K562 (cell line): ENCODE measurements around the gene RNF217. TPM values are rescaled to one million over a fixed set of nuclear protein-coding genes. Genes with fewer than 3 reads are reported as not detected.

Experiments
- ATAC-seq: fragments of 200-7000 bp; cut with Tn5 transposase; 3 replicates; pipeline ENCODE4 v1.9.1; 2020; ENCODE audit warnings: moderate library complexity
- BruUV-seq: library from RNA; stranded (reverse); fragments of 400-500 nt; replicated peaks from 2 replicates; lab custom pipeline; 2021; lab: Mats Ljungman, UMichigan
- CTCF ChIA-PET: fragments of 300-600 bp; formaldehyde crosslinking; extraction: SDS; loops from one replicate; lab custom pipeline; 2021; ENCODE audit warnings: low intra/inter-chr PET ratio; lab: Yijun Ruan, JAX
- POLR2A ChIA-PET: fragments of 300-600, 350-650 bp; sonication (Branson Sonifier 250); formaldehyde crosslinking; extraction: SDS; loops from one replicate; lab custom pipeline; 2021; ENCODE audit warnings: antibody characterized with exemption, inconsistent platforms; lab: Yijun Ruan, JAX
- DNase-seq, 4 experiments: peaks; one replicate each; pipeline versions ENCODE4 v3.0.0 to v3.0.0-alpha.2; 2011 to 2018; ENCODE audit warnings: low spot score in 3 of 4, mixed read lengths in 3 of 4; ENCODE audit errors: extremely low read depth in 1 of 4
- FAIRE-seq: peaks from 2 replicates; lab custom pipeline; 2011; peaks lifted over from hg19 to GRCh38; lab: Jason Lieb, UNC
- H2AFZ ChIP-seq: 2 replicates; pipeline ENCODE4 v1.6.0; 2011; ENCODE audit warnings: low read depth, low read length, control low read depth, inconsistent platforms
- H3K27ac ChIP-seq: fragments of 200-600 bp; 3 replicates; pipeline ENCODE4 v1.8.0; 2011; ENCODE audit warnings: low read depth, mild to moderate bottlenecking, control low read depth, inconsistent platforms, low read length, moderate library complexity, mixed read lengths; ENCODE audit errors: extremely low read depth
- H3K27me3 ChIP-seq, 2 experiments: fragments of 300-600 bp in 1 of 2; 2 replicates in 1 of 2; 3 replicates in 1 of 2; pipeline versions ENCODE4 v1.6.0 to v1.8.0; 2011; ENCODE audit warnings: inconsistent platforms in 2 of 2, low read length in 2 of 2, mild to moderate bottlenecking in 1 of 2, mixed read lengths in 1 of 2, moderate library complexity in 1 of 2; ENCODE audit not compliant: control insufficient read depth in 2 of 2, insufficient read depth in 2 of 2
- H3K36me3 ChIP-seq: fragments of 300-600 bp; 3 replicates; pipeline ENCODE4 v1.8.0; 2011; ENCODE audit warnings: mild to moderate bottlenecking, low read length, inconsistent platforms; ENCODE audit not compliant: control insufficient read depth, insufficient read depth
- H3K4me1 ChIP-seq, 2 experiments: fragments of 200-600 bp in 1 of 2; replicated peaks in 1 of 2; 2 replicates in 1 of 2; 3 replicates in 1 of 2; pipeline versions ENCODE4 v1.5.1 to v1.8.0; 2011; ENCODE audit warnings: inconsistent platforms in 2 of 2, low read length in 2 of 2, mild to moderate bottlenecking in 1 of 2, mixed read lengths in 1 of 2, moderate library complexity in 1 of 2; ENCODE audit not compliant: control insufficient read depth in 2 of 2, insufficient read depth in 2 of 2
- H3K4me2 ChIP-seq: 2 replicates; pipeline ENCODE4 v1.6.1; 2011; ENCODE audit warnings: low read length, control low read depth, inconsistent platforms, mixed read lengths; ENCODE audit not compliant: insufficient read depth
- H3K4me3 ChIP-seq: fragments of 200-600 bp; sonication (generic), shearing (Covaris generic); 2 replicates; pipeline ENCODE4 v1.5.1; 2016; ENCODE audit warnings: control low read depth, inconsistent platforms
- H3K79me2 ChIP-seq: fragments of 200-600 bp; 3 replicates; pipeline ENCODE4 v1.8.0; 2011; ENCODE audit warnings: low read length, inconsistent platforms; ENCODE audit not compliant: control insufficient read depth, insufficient read depth
- H3K9ac ChIP-seq, 2 experiments: 2 replicates each; pipeline versions ENCODE4 v1.6.0 to v1.6.1; 2011; ENCODE audit warnings: low read depth in 2 of 2, low read length in 2 of 2, control low read depth in 1 of 2, inconsistent platforms in 1 of 2, mild to moderate bottlenecking in 1 of 2, mixed read lengths in 1 of 2; ENCODE audit not compliant: insufficient read depth in 1 of 2
- H3K9me1 ChIP-seq: one replicate; pipeline ENCODE4 v1.6.0; 2011; ENCODE audit warnings: inconsistent platforms, mild to moderate bottlenecking, low read length, moderate library complexity; ENCODE audit not compliant: control insufficient read depth, insufficient read depth
- H3K9me3 ChIP-seq: replicated peaks from 2 replicates; pipeline ENCODE4 v1.5.1; 2011; ENCODE audit warnings: low read depth, low read length, inconsistent platforms; ENCODE audit not compliant: control insufficient read depth, insufficient read depth
- H4K20me1 ChIP-seq: replicated peaks from 2 replicates; pipeline ENCODE4 v1.6.1; 2011; ENCODE audit warnings: low read length, inconsistent platforms, mixed read lengths; ENCODE audit not compliant: control insufficient read depth, insufficient read depth
- ZNF239 ChIP-seq: fragments of 250-450 bp; sonication (Bioruptor Pico); IDR thresholded peaks from 2 replicates; pipeline ENCODE4 v1.4.0; 2020; ENCODE audit warnings: mild to moderate bottlenecking
- ZNF316 ChIP-seq: fragments of 450-650 bp; IDR thresholded peaks from 2 replicates; pipeline ENCODE4 v1.6.1; 2016
- whole genome bisulfite sequencing: fragments of 100-300 bp; shearing (Covaris generic); methylation state at CpG from one replicate; pipeline ENCODE4 v1.1.6; 2016; ENCODE audit warnings: low coverage, mixed read lengths; ENCODE audit not compliant: insufficient coverage; ENCODE audit errors: missing lambda C conversion rate; 5-methylcytosine and 5-hydroxymethylcytosine counted together
- in situ Hi-C: fragments of 300-500 bp; cut with MboI; formaldehyde crosslinking; loops from 4 replicates; pipeline ENCODE4 v1.15.0; 2018; ENCODE audit warnings: inconsistent platforms, mixed read lengths
- intact Hi-C: fragments of 100-400 bp; cut with micrococcal nuclease; formaldehyde crosslinking; loops from 2 replicates; pipeline ENCODE4 v1.14.2; 2022
- polyA plus RNA-seq, 8 experiments: library from polyadenylated mRNA; depleted of rRNA in 4 of 8; stranded (reverse) in 5 of 8; unstranded in 3 of 8; fragments of >200 nt; fragmentation: Nextera tagmentation in 2 of 8; fragmentation: Illumina TruSeq in 1 of 8; extraction: Ambion mirVana in 2 of 8; extraction: Trizol in 1 of 8; gene quantifications; 2 replicates each; pipeline versions ENCODE4 v1.2.1 to v1.2.3, GENCODE V29; 2011 to 2014; ENCODE audit warnings: inconsistent platforms in 1 of 8, missing spikeins in 1 of 8
- total RNA-seq, 7 experiments: library from RNA; depleted of rRNA in 6 of 7; stranded (reverse); fragments of >200 nt in 6 of 7; fragmentation: Illumina TruSeq in 2 of 7; extraction: Trizol in 2 of 7; gene quantifications; 2 replicates each; pipeline versions ENCODE4 v1.2.1 to v1.2.3, GENCODE V29; 2011 to 2021; ENCODE audit warnings: low replicate concordance in 1 of 7
- TF ChIP-seq, protein P1 (sequence below): fragments of 200-800 bp; sonication (Bioruptor generic); IDR thresholded peaks from 2 replicates; pipeline ENCODE4 v1.6.1; 2016; ENCODE audit warnings: missing genetic modification characterization, missing compliant biosample characterization

Gene RNF217
- total and polyA plus RNA-seq, 9 of the 15 experiments (the other 6 are each of a cell fraction or from before 2014, with no cell fraction given): 2.9 to 25.6 (median 12.0) TPM

DNA sequence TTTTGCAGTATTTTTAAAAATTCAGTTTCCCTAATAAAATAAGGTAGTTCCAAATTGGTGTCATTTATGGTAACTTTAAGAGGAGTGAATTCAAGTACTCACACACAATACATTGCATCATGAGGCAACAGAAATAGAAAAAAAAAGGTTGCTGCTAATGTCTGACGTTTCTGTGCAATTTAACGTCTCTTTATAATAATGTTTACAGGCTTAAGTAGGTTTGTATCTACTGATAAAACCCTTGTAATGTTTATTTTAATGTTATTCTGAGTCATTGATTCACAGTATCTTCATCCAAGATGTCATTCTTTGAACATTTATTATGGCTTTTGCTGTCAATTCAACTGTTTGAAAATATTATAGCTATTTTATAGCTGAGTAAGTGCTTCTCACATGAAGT is 86.0 kb downstream of the RNF217 start:
- CTCF ChIA-PET: no interaction called here
- no peak overlapping the region for H2AFZ ChIP-seq

More for the DNA sequence above, 86.0 kb downstream of the RNF217 start:
- ATAC-seq: no peak
- FAIRE-seq: no peak
- Histone ChIP-seq H3K4me2 (no peak overlapping the region), H3K4me1 (peaks cover 4 to 6% of the 10 kb centered on the region in 2 experiments; a peak in 3 of 5 replicates), H4K20me1 (no peaks in the 10 kb centered on the region), H3K27ac (no peak overlapping the region), H3K79me2 (peaks cover 8% of the 10 kb centered on the region), H3K9me3 (no peaks in the 10 kb centered on the region), H3K9me1 (no peaks in the 10 kb centered on the region), H3K9ac (no peak overlapping the region), H3K27me3 (no peaks in the 10 kb centered on the region), H3K4me3 (no peak overlapping the region), H3K36me3 (peaks cover 50% of the 10 kb centered on the region)
- WGBS: 53% methylated on average over 2 of the region's 2 CpGs
- POLR2A ChIA-PET: interaction anchor here (0.9 kb wide), 1 partner anchor 18 kb away, joined by 4 read pairs; no protein-coding TSS in a partner anchor
- in situ Hi-C loops (no loop called here), intact Hi-C loops (no loop called here)
- BruUV-seq: no TSS peak
- TF ChIP-seq ZNF239 (CRISPR knock-in tag) (no peak), ZNF316 (0 out of 2 replicates have a peak, but pooled peaks have one; percentile 6)
- TF ChIP-seq, protein P1, sequence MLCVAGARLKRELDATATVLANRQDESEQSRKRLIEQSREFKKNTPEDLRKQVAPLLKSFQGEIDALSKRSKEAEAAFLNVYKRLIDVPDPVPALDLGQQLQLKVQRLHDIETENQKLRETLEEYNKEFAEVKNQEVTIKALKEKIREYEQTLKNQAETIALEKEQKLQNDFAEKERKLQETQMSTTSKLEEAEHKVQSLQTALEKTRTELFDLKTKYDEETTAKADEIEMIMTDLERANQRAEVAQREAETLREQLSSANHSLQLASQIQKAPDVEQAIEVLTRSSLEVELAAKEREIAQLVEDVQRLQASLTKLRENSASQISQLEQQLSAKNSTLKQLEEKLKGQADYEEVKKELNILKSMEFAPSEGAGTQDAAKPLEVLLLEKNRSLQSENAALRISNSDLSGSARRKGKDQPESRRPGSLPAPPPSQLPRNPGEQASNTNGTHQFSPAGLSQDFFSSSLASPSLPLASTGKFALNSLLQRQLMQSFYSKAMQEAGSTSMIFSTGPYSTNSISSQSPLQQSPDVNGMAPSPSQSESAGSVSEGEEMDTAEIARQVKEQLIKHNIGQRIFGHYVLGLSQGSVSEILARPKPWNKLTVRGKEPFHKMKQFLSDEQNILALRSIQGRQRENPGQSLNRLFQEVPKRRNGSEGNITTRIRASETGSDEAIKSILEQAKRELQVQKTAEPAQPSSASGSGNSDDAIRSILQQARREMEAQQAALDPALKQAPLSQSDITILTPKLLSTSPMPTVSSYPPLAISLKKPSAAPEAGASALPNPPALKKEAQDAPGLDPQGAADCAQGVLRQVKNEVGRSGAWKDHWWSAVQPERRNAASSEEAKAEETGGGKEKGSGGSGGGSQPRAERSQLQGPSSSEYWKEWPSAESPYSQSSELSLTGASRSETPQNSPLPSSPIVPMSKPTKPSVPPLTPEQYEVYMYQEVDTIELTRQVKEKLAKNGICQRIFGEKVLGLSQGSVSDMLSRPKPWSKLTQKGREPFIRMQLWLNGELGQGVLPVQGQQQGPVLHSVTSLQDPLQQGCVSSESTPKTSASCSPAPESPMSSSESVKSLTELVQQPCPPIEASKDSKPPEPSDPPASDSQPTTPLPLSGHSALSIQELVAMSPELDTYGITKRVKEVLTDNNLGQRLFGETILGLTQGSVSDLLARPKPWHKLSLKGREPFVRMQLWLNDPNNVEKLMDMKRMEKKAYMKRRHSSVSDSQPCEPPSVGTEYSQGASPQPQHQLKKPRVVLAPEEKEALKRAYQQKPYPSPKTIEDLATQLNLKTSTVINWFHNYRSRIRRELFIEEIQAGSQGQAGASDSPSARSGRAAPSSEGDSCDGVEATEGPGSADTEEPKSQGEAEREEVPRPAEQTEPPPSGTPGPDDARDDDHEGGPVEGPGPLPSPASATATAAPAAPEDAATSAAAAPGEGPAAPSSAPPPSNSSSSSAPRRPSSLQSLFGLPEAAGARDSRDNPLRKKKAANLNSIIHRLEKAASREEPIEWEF (CRISPR knock-in tag): no peak
- DNase-seq: no peak
